K562 (cell line): ENCODE measurements around the gene OSBP2. TPM values are rescaled to one million over a fixed set of nuclear protein-coding genes. Genes with fewer than 3 reads are reported as not detected.

Experiments
- ATAC-seq: fragments of 200-7000 bp; cut with Tn5 transposase; 3 replicates; pipeline ENCODE4 v1.9.1; 2020; ENCODE audit warnings: moderate library complexity
- BruUV-seq: library from RNA; stranded (reverse); fragments of 400-500 nt; replicated peaks from 2 replicates; lab custom pipeline; 2021; lab: Mats Ljungman, UMichigan
- CTCF ChIA-PET: fragments of 300-600 bp; formaldehyde crosslinking; extraction: SDS; loops from one replicate; lab custom pipeline; 2021; ENCODE audit warnings: low intra/inter-chr PET ratio; lab: Yijun Ruan, JAX
- POLR2A ChIA-PET: fragments of 300-600, 350-650 bp; sonication (Branson Sonifier 250); formaldehyde crosslinking; extraction: SDS; loops from one replicate; lab custom pipeline; 2021; ENCODE audit warnings: antibody characterized with exemption, inconsistent platforms; lab: Yijun Ruan, JAX
- DNase-seq, 4 experiments: peaks; one replicate each; pipeline versions ENCODE4 v3.0.0 to v3.0.0-alpha.2; 2011 to 2018; ENCODE audit warnings: low spot score in 3 of 4, mixed read lengths in 3 of 4; ENCODE audit errors: extremely low read depth in 1 of 4
- FAIRE-seq: peaks from 2 replicates; lab custom pipeline; 2011; peaks lifted over from hg19 to GRCh38; lab: Jason Lieb, UNC
- H2AFZ ChIP-seq: 2 replicates; pipeline ENCODE4 v1.6.0; 2011; ENCODE audit warnings: low read depth, low read length, control low read depth, inconsistent platforms
- H3K27ac ChIP-seq: fragments of 200-600 bp; 3 replicates; pipeline ENCODE4 v1.8.0; 2011; ENCODE audit warnings: low read depth, mild to moderate bottlenecking, control low read depth, inconsistent platforms, low read length, moderate library complexity, mixed read lengths; ENCODE audit errors: extremely low read depth
- H3K27me3 ChIP-seq, 2 experiments: fragments of 300-600 bp in 1 of 2; 2 replicates in 1 of 2; 3 replicates in 1 of 2; pipeline versions ENCODE4 v1.6.0 to v1.8.0; 2011; ENCODE audit warnings: inconsistent platforms in 2 of 2, low read length in 2 of 2, mild to moderate bottlenecking in 1 of 2, mixed read lengths in 1 of 2, moderate library complexity in 1 of 2; ENCODE audit not compliant: control insufficient read depth in 2 of 2, insufficient read depth in 2 of 2
- H3K36me3 ChIP-seq: fragments of 300-600 bp; 3 replicates; pipeline ENCODE4 v1.8.0; 2011; ENCODE audit warnings: mild to moderate bottlenecking, low read length, inconsistent platforms; ENCODE audit not compliant: control insufficient read depth, insufficient read depth
- H3K4me1 ChIP-seq, 2 experiments: fragments of 200-600 bp in 1 of 2; replicated peaks in 1 of 2; 2 replicates in 1 of 2; 3 replicates in 1 of 2; pipeline versions ENCODE4 v1.5.1 to v1.8.0; 2011; ENCODE audit warnings: inconsistent platforms in 2 of 2, low read length in 2 of 2, mild to moderate bottlenecking in 1 of 2, mixed read lengths in 1 of 2, moderate library complexity in 1 of 2; ENCODE audit not compliant: control insufficient read depth in 2 of 2, insufficient read depth in 2 of 2
- H3K4me2 ChIP-seq: 2 replicates; pipeline ENCODE4 v1.6.1; 2011; ENCODE audit warnings: low read length, control low read depth, inconsistent platforms, mixed read lengths; ENCODE audit not compliant: insufficient read depth
- H3K4me3 ChIP-seq: fragments of 200-600 bp; sonication (generic), shearing (Covaris generic); 2 replicates; pipeline ENCODE4 v1.5.1; 2016; ENCODE audit warnings: control low read depth, inconsistent platforms
- H3K79me2 ChIP-seq: fragments of 200-600 bp; 3 replicates; pipeline ENCODE4 v1.8.0; 2011; ENCODE audit warnings: low read length, inconsistent platforms; ENCODE audit not compliant: control insufficient read depth, insufficient read depth
- H3K9ac ChIP-seq, 2 experiments: 2 replicates each; pipeline versions ENCODE4 v1.6.0 to v1.6.1; 2011; ENCODE audit warnings: low read depth in 2 of 2, low read length in 2 of 2, control low read depth in 1 of 2, inconsistent platforms in 1 of 2, mild to moderate bottlenecking in 1 of 2, mixed read lengths in 1 of 2; ENCODE audit not compliant: insufficient read depth in 1 of 2
- H3K9me1 ChIP-seq: one replicate; pipeline ENCODE4 v1.6.0; 2011; ENCODE audit warnings: inconsistent platforms, mild to moderate bottlenecking, low read length, moderate library complexity; ENCODE audit not compliant: control insufficient read depth, insufficient read depth
- H3K9me3 ChIP-seq: replicated peaks from 2 replicates; pipeline ENCODE4 v1.5.1; 2011; ENCODE audit warnings: low read depth, low read length, inconsistent platforms; ENCODE audit not compliant: control insufficient read depth, insufficient read depth
- H4K20me1 ChIP-seq: replicated peaks from 2 replicates; pipeline ENCODE4 v1.6.1; 2011; ENCODE audit warnings: low read length, inconsistent platforms, mixed read lengths; ENCODE audit not compliant: control insufficient read depth, insufficient read depth
- ZBTB7A ChIP-seq: IDR thresholded peaks from 2 replicates; pipeline ENCODE4 v1.6.1; 2011; ENCODE audit warnings: low read depth, mild to moderate bottlenecking, low read length, moderate library complexity, borderline replicate concordance; ENCODE audit not compliant: control insufficient read depth
- WGBS: fragments of 100-300 bp; shearing (Covaris generic); methylation state at CpG from one replicate; pipeline ENCODE4 v1.1.6; 2016; ENCODE audit warnings: low coverage, mixed read lengths; ENCODE audit not compliant: insufficient coverage; ENCODE audit errors: missing lambda C conversion rate; 5-methylcytosine and 5-hydroxymethylcytosine counted together
- in situ Hi-C: fragments of 300-500 bp; cut with MboI; formaldehyde crosslinking; loops from 4 replicates; pipeline ENCODE4 v1.15.0; 2018; ENCODE audit warnings: inconsistent platforms, mixed read lengths
- intact Hi-C: fragments of 100-400 bp; cut with micrococcal nuclease; formaldehyde crosslinking; loops from 2 replicates; pipeline ENCODE4 v1.14.2; 2022
- polyA plus RNA-seq, 8 experiments: library from polyadenylated mRNA; depleted of rRNA in 4 of 8; stranded (reverse) in 5 of 8; unstranded in 3 of 8; fragments of >200 nt; fragmentation: Nextera tagmentation in 2 of 8; fragmentation: Illumina TruSeq in 1 of 8; extraction: Ambion mirVana in 2 of 8; extraction: Trizol in 1 of 8; gene quantifications; 2 replicates each; pipeline versions ENCODE4 v1.2.1 to v1.2.3, GENCODE V29; 2011 to 2014; ENCODE audit warnings: inconsistent platforms in 1 of 8, missing spikeins in 1 of 8
- total RNA-seq, 7 experiments: library from RNA; depleted of rRNA in 6 of 7; stranded (reverse); fragments of >200 nt in 6 of 7; fragmentation: Illumina TruSeq in 2 of 7; extraction: Trizol in 2 of 7; gene quantifications; 2 replicates each; pipeline versions ENCODE4 v1.2.1 to v1.2.3, GENCODE V29; 2011 to 2021; ENCODE audit warnings: low replicate concordance in 1 of 7
- TF ChIP-seq, protein P1 (sequence below): sonication (generic); formaldehyde crosslinking; IDR thresholded peaks from 2 replicates; pipeline ENCODE4 v1.8.1; 2023; ENCODE audit warnings: mild to moderate bottlenecking, missing genetic modification reagents, moderate library complexity

Gene OSBP2
- total and polyA plus RNA-seq, 9 of the 15 experiments (the other 6 are each of a cell fraction or from before 2014, with no cell fraction given): 0.52 to 29.5 (median 21.6) TPM

DNA sequence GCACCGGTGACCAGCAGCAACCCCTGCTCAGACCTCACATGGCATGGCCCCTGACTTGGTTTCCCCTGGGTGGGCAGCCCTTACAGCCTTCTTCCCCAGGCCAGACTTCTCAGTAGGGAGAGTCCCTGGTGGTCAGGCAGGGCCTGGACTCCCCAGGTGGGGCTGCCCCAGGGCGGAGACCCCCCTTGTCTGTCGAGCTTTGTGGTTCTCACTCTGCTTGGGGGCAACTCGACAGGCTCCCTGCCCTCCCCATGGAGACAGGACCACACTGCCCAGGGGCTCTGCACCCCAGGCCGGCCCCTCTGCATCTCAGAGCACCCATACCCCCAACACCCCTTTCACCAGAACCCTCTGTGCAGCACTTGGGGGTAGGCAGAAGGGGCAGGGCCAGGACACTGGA is 186.2 kb downstream of the OSBP2 start:
- TF ChIP-seq, protein P1, sequence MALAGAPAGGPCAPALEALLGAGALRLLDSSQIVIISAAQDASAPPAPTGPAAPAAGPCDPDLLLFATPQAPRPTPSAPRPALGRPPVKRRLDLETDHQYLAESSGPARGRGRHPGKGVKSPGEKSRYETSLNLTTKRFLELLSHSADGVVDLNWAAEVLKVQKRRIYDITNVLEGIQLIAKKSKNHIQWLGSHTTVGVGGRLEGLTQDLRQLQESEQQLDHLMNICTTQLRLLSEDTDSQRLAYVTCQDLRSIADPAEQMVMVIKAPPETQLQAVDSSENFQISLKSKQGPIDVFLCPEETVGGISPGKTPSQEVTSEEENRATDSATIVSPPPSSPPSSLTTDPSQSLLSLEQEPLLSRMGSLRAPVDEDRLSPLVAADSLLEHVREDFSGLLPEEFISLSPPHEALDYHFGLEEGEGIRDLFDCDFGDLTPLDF (CRISPR knock-in tag): no peak
- TF ChIP-seq ZBTB7A: 0 out of 2 replicates have a peak, but pooled peaks have one; percentile 1
- TF ChIP-seq, all 486 proteins: peak for 1
- H3K9me1 ChIP-seq: no peaks in the 10 kb centered on the region
- H4K20me1 ChIP-seq: 0 out of 2 replicates have a peak, but pooled peaks cover 6% of the 10 kb centered on the region
- FAIRE-seq: no peak
- no peaks in the 10 kb centered on the region for H3K9me3 ChIP-seq
- DNase-seq: no peak
- peak overlapping the region; percentile 93; the same call in 1 of the 2 replicates for H3K4me2 ChIP-seq
- CTCF ChIA-PET: no interaction called here
- no peaks in the 10 kb centered on the region for H3K27me3 ChIP-seq
- peaks cover 7% of the 10 kb centered on the region; the same call in 2 of the 3 replicates for H3K36me3 ChIP-seq
- H3K4me1 ChIP-seq: peaks cover 28 to 81% of the 10 kb centered on the region in 2 experiments
- H3K9ac ChIP-seq: peak overlapping the region; percentile 80 to 91
- intact Hi-C loops (no loop called here), in situ Hi-C loops (no loop called here)
- no peak overlapping the region for H3K4me3 ChIP-seq
- peaks cover 38% of the 10 kb centered on the region for H3K79me2 ChIP-seq
- no peak for ATAC-seq
- POLR2A ChIA-PET: interaction anchor here (0.7 to 1.3 kb wide), 6 partner anchors 10 to 74 kb away, joined by 3 to 5 read pairs (median 4); no protein-coding TSS in a partner anchor
- peak overlapping the region; percentile 82 for H3K27ac ChIP-seq
- 67% methylated on average over 3 of the region's 5 CpGs for WGBS
- H2AFZ ChIP-seq: peak overlapping the region; percentile 54
- BruUV-seq: no TSS peak
